ENCODE results near the gene LCN10. TPM values are rescaled to one million over a fixed set of nuclear protein-coding genes. Genes with fewer than 3 reads are reported as not detected.
"Not testable (repeated sequence)": the region's sequence is repeated elsewhere in the genome, so short reads cannot be mapped to it uniquely, and the experiment has no call there.

Gene LCN10
- total and polyA plus RNA-seq, 10 of the 15 experiments (the other 5 are each of a cell fraction or from before 2014, with no cell fraction given) = 0.06 to 1.3 (median 0.21) TPM; not detected in 1

- RAD21 ChIA-PET (ENCODE audit: unreplicated experiment) = interaction anchor here (0.6 to 1.9 kb wide), 13 partner anchors 11 to 269 kb away, joined by 3 to 9 read pairs (median 4); partner anchors contain the start of genes PAXX and TMEM141
- Histone ChIP-seq H3K4me2 (ENCODE audit: control insufficient read depth, insufficient read depth) (peak overlapping the region; percentile 81), H2AFZ (ENCODE audit: control insufficient read depth, low read depth, low read length) (peak overlapping the region; percentile 63), H3K4me3 (peak overlapping the region; percentile 62), H3K9ac (ENCODE audit: control insufficient read depth, insufficient read depth, low read length) (peak overlapping the region; percentile 22; the same call in 1 of the 2 replicates), H3K27ac (ENCODE audit: control insufficient read depth, insufficient read depth) (peak overlapping the region; percentile 79), H3K4me1 (ENCODE audit: control insufficient read depth, insufficient read depth, low read length) (peaks cover 26% of the 10 kb centered on the region)
- intact Hi-C loops (cut with micrococcal nuclease; ENCODE audit: unreplicated experiment); H3K9me3 ChIP-seq (replicated peaks; ENCODE audit: control insufficient read depth, insufficient read depth, low read length); H3K36me3 ChIP-seq (ENCODE audit: control insufficient read depth in 2 of 2, insufficient read depth in 2 of 2, low read length in 1 of 2); in situ Hi-C loops (cut with MboI); H4K20me1 ChIP-seq (ENCODE audit: control insufficient read depth, insufficient read depth); H3K27me3 ChIP-seq (replicated peaks in 1 of 2; ENCODE audit: control insufficient read depth in 2 of 2, insufficient read depth in 2 of 2, low read length in 1 of 2); BruUV-seq (replicated peaks); H3K79me2 ChIP-seq (ENCODE audit: control insufficient read depth, insufficient read depth, low read length): not testable (repeated sequence)
- peak; percentile 91 for ATAC-seq
- 4% methylated on average over 14 of the region's 14 CpGs for WGBS (ENCODE audit: insufficient coverage, insufficient replicate concordance, low lambda C conversion rate, missing lambda C conversion rate)
- peak; percentile 40 for DNase-seq (ENCODE audit: low read depth, low spot score)
- SMC1A ChIA-PET (ENCODE audit: uncharacterized antibody, unreplicated experiment) = interaction anchor here (1.1 to 3.7 kb wide), 8 partner anchors 12 to 269 kb away, joined by 3 to 23 read pairs (median 4); no protein-coding TSS in a partner anchor
- POLR2A ChIA-PET = interaction anchor here (0.5 to 1.5 kb wide), 7 partner anchors 12 to 444 kb away, joined by 3 to 5 read pairs (median 4); no protein-coding TSS in a partner anchor
- peak; percentile 88 for FAIRE-seq
- TF ChIP-seq RUNX3 (IDR thresholded peaks at IDR 0.05; ENCODE audit: low read length) = 0 out of 2 replicates have a peak, but pooled peaks have one; percentile 14
- TF ChIP-seq NBN (IDR thresholded peaks at IDR 0.05) = 0 out of 2 replicates have a peak, but pooled peaks have one; percentile 31
- peak; percentile 41; the same call in 1 of the 2 replicates for TF ChIP-seq IKZF1 (conservative IDR thresholded peaks at IDR 0.05)
- TF ChIP-seq BHLHE40 (IDR thresholded peaks at IDR 0.05; ENCODE audit: borderline replicate concordance in 1 of 2, low read depth in 2 of 2, low read length in 1 of 2) = peak in 1 of 2 experiments; percentile 68; a peak in 2 of 4 replicates
- 0 out of 2 replicates have a peak, but pooled peaks have one; percentile 79 for TF ChIP-seq ASH2L (IDR thresholded peaks at IDR 0.05; ENCODE audit: borderline replicate concordance, low read depth)
- TF ChIP-seq CREM (IDR thresholded peaks at IDR 0.05; ENCODE audit: low read depth) = 0 out of 2 replicates have a peak, but pooled peaks have one; percentile 30
- 0 out of 2 replicates have a peak, but pooled peaks have one; percentile 10 for TF ChIP-seq ZBTB40 (IDR thresholded peaks at IDR 0.05; ENCODE audit: borderline replicate concordance)
- peak; percentile 44 to 46; a peak in 2 of 4 replicates for TF ChIP-seq IKZF2 (IDR thresholded peaks at IDR 0.05)
- peak; percentile 7; the same call in 1 of the 2 replicates for TF ChIP-seq MTA2 (IDR thresholded peaks at IDR 0.05; ENCODE audit: low read depth)
- peak; percentile 38; the same call in 1 of the 3 replicates for TF ChIP-seq POU2F2 (IDR thresholded peaks at IDR 0.05; ENCODE audit: borderline replicate concordance, low read depth, low read length)
- TF ChIP-seq CREB1 (IDR thresholded peaks at IDR 0.05; ENCODE audit: low read depth) = peak; percentile 33; the same call in 1 of the 2 replicates
- TF ChIP-seq ATF7 (IDR thresholded peaks at IDR 0.05; ENCODE audit: low read depth) = peak; percentile 36
- CTCF ChIA-PET = interaction anchor here (0.8 to 9.3 kb wide), 15 partner anchors 10 to 471 kb away, joined by 3 to 163 read pairs (median 4); partner anchors contain the start of genes TMEM141 and TRAF2
Measured at GRCh38 chr9:136765745-136766409, 23.1 kb upstream of the LCN10 start.

Data from GM12878 (cell line).